Uterus (tissue), 2 donors: ENCODE measurements around the gene HOXA10.
A peak's percentile ranks its signal among the peaks of the same experiment; 100 is the strongest.

Experiments
- CTCF ChIP-seq, 4 experiments: fragments of 200-600 bp in 2 of 4; fragments of 450-650 bp in 2 of 4; sonication (generic) in 2 of 4; IDR thresholded peaks; one replicate each; pipeline ENCODE4 v1.5.1; 2016 to 2019; ENCODE audit warnings: antibody characterized with exemption in 4 of 4, mild to moderate bottlenecking in 2 of 4, moderate library complexity in 1 of 4
- POLR2A ChIP-seq, 2 donors: fragments of 450-650 bp; IDR thresholded peaks; one replicate each; pipeline ENCODE4 v1.6.1; 2016; ENCODE audit warnings: antibody characterized with exemption in 2 of 2, mild to moderate bottlenecking in 1 of 2, moderate library complexity in 1 of 2

GRCh38 chr7:27151931-27152815 lies 21.9 kb downstream of the HOXA10 start, which contains the start of gene HOXA3:
- no peak for TF ChIP-seq CTCF (IDR thresholded peaks at IDR 0.05)
- TF ChIP-seq POLR2A (IDR thresholded peaks at IDR 0.05): peak; percentile 72 to 75
